Gastrocnemius medialis (tissue), 4 donors: ENCODE data around the gene SPRYD3.

Source experiments
- POLR2A ChIP-seq, 2 donors: fragments of 450-650 bp; IDR thresholded peaks; one replicate each; pipeline ENCODE4 v1.6.1; 2017; ENCODE audit warnings: antibody characterized with exemption in 2 of 2, mild to moderate bottlenecking in 2 of 2, moderate library complexity in 2 of 2
- TF ChIP-seq, protein P1 (sequence below), 5 experiments: fragments of 450-650 bp in 3 of 5; fragments of 200-600 bp in 2 of 5; sonication (generic) in 2 of 5; IDR thresholded peaks in 4 of 5; conservative IDR thresholded peaks in 1 of 5; 1 replicate in 4 of 5; 2 replicates in 1 of 5; pipeline ENCODE4 v1.5.1; 2016 to 2019; ENCODE audit warnings: antibody characterized with exemption in 5 of 5, mild to moderate bottlenecking in 3 of 5, moderate library complexity in 3 of 5

GRCh38 chr12:53061404-53062010, 17.7 kb downstream of the SPRYD3 start:
- no peak for TF ChIP-seq POLR2A (IDR thresholded peaks at IDR 0.05)
- TF ChIP-seq, protein P1, sequence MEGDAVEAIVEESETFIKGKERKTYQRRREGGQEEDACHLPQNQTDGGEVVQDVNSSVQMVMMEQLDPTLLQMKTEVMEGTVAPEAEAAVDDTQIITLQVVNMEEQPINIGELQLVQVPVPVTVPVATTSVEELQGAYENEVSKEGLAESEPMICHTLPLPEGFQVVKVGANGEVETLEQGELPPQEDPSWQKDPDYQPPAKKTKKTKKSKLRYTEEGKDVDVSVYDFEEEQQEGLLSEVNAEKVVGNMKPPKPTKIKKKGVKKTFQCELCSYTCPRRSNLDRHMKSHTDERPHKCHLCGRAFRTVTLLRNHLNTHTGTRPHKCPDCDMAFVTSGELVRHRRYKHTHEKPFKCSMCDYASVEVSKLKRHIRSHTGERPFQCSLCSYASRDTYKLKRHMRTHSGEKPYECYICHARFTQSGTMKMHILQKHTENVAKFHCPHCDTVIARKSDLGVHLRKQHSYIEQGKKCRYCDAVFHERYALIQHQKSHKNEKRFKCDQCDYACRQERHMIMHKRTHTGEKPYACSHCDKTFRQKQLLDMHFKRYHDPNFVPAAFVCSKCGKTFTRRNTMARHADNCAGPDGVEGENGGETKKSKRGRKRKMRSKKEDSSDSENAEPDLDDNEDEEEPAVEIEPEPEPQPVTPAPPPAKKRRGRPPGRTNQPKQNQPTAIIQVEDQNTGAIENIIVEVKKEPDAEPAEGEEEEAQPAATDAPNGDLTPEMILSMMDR (IDR thresholded peaks at IDR 0.05 in 4 of 5, conservative IDR thresholded peaks at IDR 0.05 in 1 of 5) = no peak
